Superior temporal gyrus (tissue), 1 donor: ENCODE data around the gene ETFA.
A peak's percentile ranks its signal among the peaks of the same experiment; 100 is the strongest.
"Not testable (repeated sequence)": the region's sequence is repeated elsewhere in the genome, so short reads cannot be mapped to it uniquely, and the experiment has no call there.

Source experiments
- DNase-seq: peaks from one replicate; pipeline ENCODE4 v3.0.0-alpha.2; 2016; ENCODE audit errors: extremely low spot score

The ETFA gene

GRCh38 chr15:76270876-76271275 lies 40.4 kb downstream of the ETFA start:
- no peak for DNase-seq

GRCh38 chr15:76267077-76267476 lies 44.2 kb downstream of the ETFA start:
- no peak for DNase-seq

GRCh38 chr15:76265769-76266168 lies 45.5 kb downstream of the ETFA start:
- DNase-seq = not testable (repeated sequence)

- no peak for DNase-seq
These were observed 50.9 kb downstream of the ETFA start for GRCh38 chr15:76260246-76260938.

- no peak for DNase-seq
These were observed 51.9 kb downstream of the ETFA start for GRCh38 chr15:76259392-76259791.

- no peak for DNase-seq
These were observed 52.8 kb downstream of the ETFA start for GRCh38 chr15:76258460-76258859.

- no peak for DNase-seq
These were observed 57.4 kb downstream of the ETFA start for GRCh38 chr15:76253691-76254473.

GRCh38 chr15:76252249-76252648 lies 59.0 kb downstream of the ETFA start:
- DNase-seq = no peak

- no peak for DNase-seq
These were observed 59.6 kb downstream of the ETFA start for GRCh38 chr15:76251717-76252116.

GRCh38 chr15:76245072-76245610 lies 66.1 kb downstream of the ETFA start:
- DNase-seq = no peak

GRCh38 chr15:76239786-76240185 lies 71.5 kb downstream of the ETFA start:
- DNase-seq = no peak

GRCh38 chr15:76236350-76236749 lies 74.9 kb downstream of the ETFA start:
- no peak for DNase-seq

- DNase-seq = peak; percentile 72
These were observed 76.0 kb downstream of the ETFA start for GRCh38 chr15:76235186-76235826.

GRCh38 chr15:76234337-76234889 lies 76.9 kb downstream of the ETFA start:
- no peak for DNase-seq

- DNase-seq = no peak
These were observed 77.3 kb downstream of the ETFA start for GRCh38 chr15:76233921-76234320.

GRCh38 chr15:76229266-76229665 lies 82.0 kb downstream of the ETFA start:
- DNase-seq = no peak

- no peak for DNase-seq
These were observed 87.7 kb downstream of the ETFA start for GRCh38 chr15:76223521-76223920.

GRCh38 chr15:76222159-76222558 lies 89.1 kb downstream of the ETFA start:
- no peak for DNase-seq

GRCh38 chr15:76221085-76221767 lies 90.0 kb downstream of the ETFA start:
- no peak for DNase-seq

GRCh38 chr15:76217882-76218217 lies 93.4 kb downstream of the ETFA start:
- no peak for DNase-seq

GRCh38 chr15:76217029-76217881 lies 94.0 kb downstream of the ETFA start:
- no peak for DNase-seq
